Left cardiac atrium (tissue), 4 donors: Measurements from ENCODE around the gene FBXW8. TPM values are rescaled to one million over a fixed set of nuclear protein-coding genes. Genes with fewer than 3 reads are reported as not detected.

Experiments
- ATAC-seq, 2 donors: fragments of 200-7000 bp; cut with Tn5 transposase; one replicate each; pipeline ENCODE4 v1.9.1; 2020; ENCODE audit warnings: mild to moderate bottlenecking in 2 of 2, moderate library complexity in 2 of 2
- DNase-seq: peaks from one replicate; pipeline ENCODE4 v3.0.0-alpha.2; 2020
- intact Hi-C, 2 donors: fragments of 100-400 bp; cut with DNase I; formaldehyde crosslinking; loops; one replicate each; pipeline versions ENCODE4 v1.14.1 to v1.15.1; 2022 to 2023
- total RNA-seq, 2 donors: library from RNA; stranded (reverse); fragmentation: NEBNext Ultra II Directional; extraction: Animal tissue kit (Norgen Biotek cat#: 25700); gene quantifications; one replicate each; pipeline ENCODE4 v1.2.1, GENCODE V29; 2021
- donor health status: DM: no; HTN: yes; CAD: no.
- donor health status: DM: no; HTN: yes; CAD: no; lungs with severe emphysema.
- donor health status: DM: yes; HTN: yes; CAD: no.
- donor health status: Dilated cardiomyopathy.

The FBXW8 gene
- total RNA-seq, 2 donors from 2014 or later = 6.5 to 8.9 TPM

GRCh38 chr12:116975779-116976393 lies 65.1 kb downstream of the FBXW8 start:
- intact Hi-C loops = no loop called here
- ATAC-seq (no peak), DNase-seq (no peak)

GRCh38 chr12:116977465-116978380 lies 67.0 kb downstream of the FBXW8 start:
- intact Hi-C loops = no loop called here
- no peak for ATAC-seq

GRCh38 chr12:116978791-116979508 lies 68.2 kb downstream of the FBXW8 start:
- no peak for DNase-seq
- intact Hi-C loops = no loop called here
- ATAC-seq = no peak

More at GRCh38 chr12:116977465-116978380, 67.0 kb downstream of the FBXW8 start:
- DNase-seq = no peak

- intact Hi-C loops = no loop called here
- ATAC-seq (no peak), DNase-seq (no peak)
Observed at GRCh38 chr12:116980083-116980482, 69.3 kb downstream of the FBXW8 start.

- intact Hi-C loops = no loop called here
- no peak for DNase-seq
- peak in 1 of 2 donors; percentile 67 for ATAC-seq
Observed at GRCh38 chr12:116982791-116983411, 72.2 kb downstream of the FBXW8 start.

- no peak for DNase-seq
- intact Hi-C loops = no loop called here
- no peak for ATAC-seq
Observed at GRCh38 chr12:116984098-116984497, 73.3 kb downstream of the FBXW8 start.

- ATAC-seq = peak in 1 of 2 donors; percentile 70
- intact Hi-C loops = no loop called here
- no peak for DNase-seq
Observed at GRCh38 chr12:116990329-116990728, 79.6 kb downstream of the FBXW8 start.

GRCh38 chr12:116990971-116991966 lies 80.5 kb downstream of the FBXW8 start:
- ATAC-seq (peak in 1 of 2 donors; percentile 26), DNase-seq (no peak)
- intact Hi-C loops = no loop called here

- peak; percentile 81 to 84 for ATAC-seq
- intact Hi-C loops = no loop called here
- peak; percentile 64 for DNase-seq
Observed at GRCh38 chr12:116996093-116996492, 85.3 kb downstream of the FBXW8 start.

- DNase-seq (no peak), ATAC-seq (peak in 1 of 2 donors; percentile 25)
- intact Hi-C loops = no loop called here
Observed at GRCh38 chr12:116996621-116997020, 85.9 kb downstream of the FBXW8 start.

- DNase-seq (no peak), ATAC-seq (no peak)
- intact Hi-C loops = no loop called here
Observed at GRCh38 chr12:116999066-116999465, 88.3 kb downstream of the FBXW8 start.

GRCh38 chr12:117000316-117000715 lies 89.6 kb downstream of the FBXW8 start:
- ATAC-seq = no peak
- no peak for DNase-seq
- intact Hi-C loops = no loop called here

GRCh38 chr12:117002051-117002817 lies 91.5 kb downstream of the FBXW8 start:
- intact Hi-C loops = no loop called here
- DNase-seq (no peak), ATAC-seq (peak; percentile 33 to 39)

- no peak for DNase-seq
- intact Hi-C loops = no loop called here
- ATAC-seq = no peak
Observed at GRCh38 chr12:117003883-117004404, 93.2 kb downstream of the FBXW8 start.

- peak in 1 of 2 donors; percentile 55 for ATAC-seq
- intact Hi-C loops = no loop called here
- no peak for DNase-seq
Observed at GRCh38 chr12:117005417-117006046, 94.8 kb downstream of the FBXW8 start.

GRCh38 chr12:117006333-117006732 lies 95.6 kb downstream of the FBXW8 start:
- no peak for ATAC-seq
- DNase-seq = no peak
- intact Hi-C loops = no loop called here

GRCh38 chr12:117007577-117007976 lies 96.8 kb downstream of the FBXW8 start:
- DNase-seq (no peak), ATAC-seq (no peak)
- intact Hi-C loops = no loop called here
